HG02840 (cell line): Measurements from ENCODE around the gene ZNRF4.
"Not testable (repeated sequence)": the region's sequence is repeated elsewhere in the genome, so short reads cannot be mapped to it uniquely, and the experiment has no call there.

ENCODE experiments used
- ATAC-seq: cut with Tn5 transposase; IDR thresholded peaks from one replicate; pipeline ENCODE4 v1.9.1; 2021; ENCODE audit warnings: mild to moderate bottlenecking, moderate library complexity, moderate number of reproducible peaks; ENCODE audit not compliant: unreplicated experiment, low FRiP score

Gene ZNRF4

DNA sequence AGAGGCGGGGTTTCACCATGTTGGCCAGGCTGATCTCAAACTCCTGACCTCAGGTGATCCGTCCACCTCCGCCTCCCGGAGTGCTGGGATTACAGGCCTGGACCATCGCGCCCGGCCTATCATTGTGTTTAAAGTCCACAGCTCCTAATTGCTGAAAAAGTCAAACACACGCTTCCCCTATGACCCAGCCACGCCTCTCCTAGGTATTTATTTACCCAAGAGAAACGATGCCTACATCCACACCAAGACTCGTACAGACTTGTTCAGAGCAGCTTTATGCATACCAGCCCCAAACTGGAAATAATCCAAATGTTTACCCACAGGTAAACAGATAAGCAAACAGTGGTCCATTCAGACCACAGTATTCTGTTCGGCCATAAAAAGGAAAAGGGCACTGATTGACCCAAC is 15.1 kb downstream of the ZNRF4 start:
- no peak for ATAC-seq

DNA sequence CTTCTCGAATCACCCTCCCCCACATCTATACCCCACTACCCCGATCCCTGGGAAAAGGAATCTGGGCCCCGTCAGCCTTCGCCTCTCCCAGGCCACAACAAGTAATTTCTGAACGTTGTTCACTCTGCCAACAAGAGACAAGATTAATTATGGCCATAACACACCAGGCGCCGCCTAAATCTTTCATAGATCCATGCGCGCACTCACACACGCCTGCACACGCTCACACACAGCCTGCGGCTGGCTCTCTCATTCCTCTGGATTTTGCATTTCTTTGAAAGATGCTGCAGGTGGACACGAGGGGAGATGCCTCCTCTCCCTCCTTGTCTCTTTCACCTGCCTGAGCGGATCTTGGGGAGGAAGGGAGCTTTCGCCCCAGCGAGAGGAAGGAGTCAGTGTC is 17.1 kb downstream of the ZNRF4 start:
- ATAC-seq: no peak

DNA sequence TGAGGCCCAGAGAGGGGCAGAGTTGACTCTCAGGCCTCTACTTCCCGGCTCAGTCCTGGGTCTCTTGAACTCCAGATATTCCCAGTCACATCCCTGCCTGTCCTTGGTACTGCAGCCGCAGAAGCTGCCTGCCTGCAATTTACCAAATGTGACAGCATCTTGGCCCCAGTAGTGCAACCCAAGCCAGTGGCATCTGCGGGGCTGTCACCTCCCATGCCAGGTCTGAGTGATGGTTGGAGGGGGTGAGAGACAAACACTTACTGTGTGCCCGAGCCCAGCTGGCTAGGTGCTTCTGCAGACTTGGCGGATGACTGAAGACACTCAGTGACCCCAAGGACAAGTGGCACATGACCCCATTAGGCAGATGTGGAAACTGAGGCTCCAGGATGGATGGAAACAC is 18.4 kb downstream of the ZNRF4 start:
- no peak for ATAC-seq

DNA sequence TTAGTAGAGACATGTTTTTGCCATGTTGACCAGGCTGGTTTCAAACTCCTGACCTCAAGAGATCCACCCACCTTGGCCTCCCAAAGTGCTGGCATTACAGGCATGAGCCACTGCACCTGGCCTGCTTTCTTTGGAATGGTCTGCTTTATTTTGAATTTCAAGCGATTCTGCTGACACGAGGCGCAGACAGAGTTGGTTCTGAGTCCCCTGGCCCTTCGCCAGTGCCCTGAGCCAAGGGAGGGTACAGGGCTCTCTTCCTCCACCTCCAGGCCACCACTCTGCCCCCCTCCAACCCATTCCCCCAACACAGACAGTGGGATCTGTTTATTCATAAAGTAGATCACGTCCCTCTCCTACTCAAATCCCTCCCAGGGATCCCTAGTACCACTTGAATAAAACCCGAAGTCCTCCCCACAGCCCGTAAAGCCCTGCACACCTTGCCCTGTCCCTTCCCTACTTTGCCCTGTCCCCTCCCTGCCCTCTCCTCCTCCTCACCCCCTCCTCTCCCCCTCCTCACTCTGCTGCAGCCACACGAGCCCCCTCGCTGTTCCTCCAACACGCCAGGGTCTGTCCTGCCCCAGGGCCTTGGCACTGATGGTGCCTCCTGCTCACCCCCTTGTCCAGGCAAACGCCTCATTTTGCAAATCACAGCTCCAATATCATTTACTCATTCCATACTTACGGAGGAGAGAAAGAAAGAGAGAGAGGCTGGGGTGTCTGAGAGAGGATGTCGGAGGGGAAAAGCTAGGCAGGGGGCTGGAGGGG is 22.4 kb downstream of the ZNRF4 start:
- ATAC-seq: no peak

DNA sequence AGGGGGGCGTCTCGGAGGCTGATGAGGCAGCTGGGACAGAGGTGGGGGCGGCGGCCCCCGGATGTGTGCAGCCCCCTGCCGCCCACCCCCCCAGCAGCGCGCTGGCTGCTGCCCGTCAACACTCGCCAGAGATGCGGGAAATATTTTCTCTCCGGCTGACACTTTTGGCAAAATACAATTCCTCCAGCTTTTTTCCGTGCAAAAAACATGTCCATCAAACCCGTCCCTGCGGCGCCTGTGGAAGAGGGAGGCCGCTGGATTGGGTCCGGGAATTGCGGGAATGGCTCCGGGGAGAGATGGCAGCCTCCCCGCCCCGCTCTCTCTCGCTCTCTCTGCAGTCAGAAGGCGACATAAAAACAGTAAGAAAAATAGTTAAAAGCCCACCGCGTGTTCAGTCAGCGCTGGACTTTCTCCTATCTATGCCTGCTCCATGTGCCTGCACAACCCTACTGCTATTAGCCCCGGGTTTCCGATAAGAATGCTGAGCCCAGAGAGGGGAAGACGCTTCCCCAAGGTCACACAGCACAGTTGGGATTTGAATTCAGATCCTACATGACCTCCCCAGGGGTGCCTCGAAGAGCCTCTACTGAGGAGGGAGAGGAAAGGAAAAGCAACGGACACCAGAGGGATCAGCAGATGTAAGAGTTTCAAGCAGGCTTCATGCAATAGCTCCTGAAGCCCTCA is 23.2 kb downstream of the ZNRF4 start:
- ATAC-seq: no peak

DNA sequence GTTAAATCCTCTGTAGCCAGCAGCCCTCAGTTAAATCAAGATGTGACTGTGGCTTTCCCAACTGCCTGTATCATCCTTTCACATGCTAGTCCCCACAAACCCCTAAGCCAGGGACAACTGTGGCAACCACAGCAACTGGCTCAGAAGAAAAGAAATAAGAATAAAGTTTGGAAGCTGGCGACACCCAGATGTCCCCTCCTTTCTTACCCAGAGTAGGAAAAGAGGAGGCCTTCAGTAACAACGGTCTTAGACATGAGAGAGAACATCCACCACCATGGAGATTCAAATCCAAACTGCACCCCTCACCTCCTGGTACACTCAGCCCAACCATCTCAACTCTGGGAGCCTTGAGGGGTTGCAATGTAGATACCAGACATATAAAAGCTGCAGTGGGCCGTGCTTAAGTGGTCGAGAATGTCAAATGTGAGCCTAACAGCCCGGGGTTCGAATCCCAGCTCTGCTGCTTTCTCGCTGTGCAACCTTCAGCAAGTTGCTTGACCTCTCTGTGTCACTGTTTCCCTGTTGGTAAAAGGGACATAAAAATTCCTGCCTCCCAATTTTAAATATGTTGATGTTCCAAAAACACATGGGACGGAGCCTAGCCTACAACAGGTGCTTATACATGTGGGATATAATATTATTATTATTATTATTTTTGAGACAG is 23.8 kb downstream of the ZNRF4 start:
- ATAC-seq: no peak

DNA sequence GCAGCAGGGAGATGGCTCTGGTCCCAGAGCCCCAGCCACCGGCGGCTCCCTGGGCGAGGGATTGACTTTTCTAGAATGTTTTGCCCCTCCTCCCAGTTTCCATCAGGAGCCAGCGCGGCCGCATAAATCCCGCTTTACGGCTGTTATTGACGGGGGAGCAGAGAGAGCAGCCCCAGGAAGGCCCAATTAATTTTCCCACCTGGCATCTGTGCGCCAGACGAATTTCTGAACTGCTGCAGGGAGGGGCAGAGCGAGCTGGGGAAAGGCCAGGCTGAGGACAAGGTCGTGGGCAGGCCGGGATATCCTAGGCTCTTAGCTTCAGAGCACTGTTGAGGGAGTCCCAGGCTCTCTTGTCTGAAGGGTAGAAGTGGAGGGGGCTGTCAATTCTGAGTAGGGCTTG is 24.7 kb downstream of the ZNRF4 start:
- no peak for ATAC-seq

DNA sequence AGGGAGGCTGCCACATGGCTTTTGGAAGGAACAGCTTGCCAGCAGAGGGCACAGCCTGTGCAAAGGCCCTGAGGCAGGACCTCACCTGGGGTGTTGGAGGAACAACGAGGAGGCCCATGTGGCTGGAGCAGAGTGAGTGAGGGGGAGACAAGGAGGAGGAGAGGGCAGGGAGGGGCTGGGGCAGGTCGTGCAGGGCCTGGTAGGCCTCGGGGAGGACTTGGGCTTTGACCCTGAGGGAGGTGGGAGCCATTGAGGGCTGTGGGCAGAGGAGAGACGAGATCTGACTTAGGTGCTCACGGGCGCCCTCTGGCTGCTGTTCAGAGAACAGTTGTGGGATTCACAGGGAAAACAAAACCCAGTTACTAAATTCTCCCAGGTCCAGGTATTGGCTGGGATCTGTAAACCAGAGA is 25.2 kb downstream of the ZNRF4 start:
- no peak for ATAC-seq

DNA sequence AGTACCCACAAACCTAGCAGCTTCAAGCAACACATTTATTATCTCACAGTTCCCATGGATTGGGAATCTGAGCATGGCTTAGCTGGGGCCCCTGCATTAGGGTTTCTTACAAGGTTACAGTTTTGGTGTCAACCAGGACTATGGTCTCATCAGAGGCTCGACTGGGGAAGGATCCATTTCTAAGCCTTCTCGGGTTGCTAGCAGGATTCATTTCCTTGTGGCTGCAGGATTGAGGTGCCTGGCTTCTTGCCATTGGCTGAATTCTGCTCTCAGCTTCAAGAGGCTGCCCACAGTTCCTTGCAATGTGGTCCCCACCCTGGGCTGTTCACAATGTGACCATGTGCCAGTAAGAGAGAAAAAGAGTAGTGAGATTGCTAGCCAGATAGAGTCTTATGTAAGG is 26.7 kb downstream of the ZNRF4 start:
- ATAC-seq: no peak

DNA sequence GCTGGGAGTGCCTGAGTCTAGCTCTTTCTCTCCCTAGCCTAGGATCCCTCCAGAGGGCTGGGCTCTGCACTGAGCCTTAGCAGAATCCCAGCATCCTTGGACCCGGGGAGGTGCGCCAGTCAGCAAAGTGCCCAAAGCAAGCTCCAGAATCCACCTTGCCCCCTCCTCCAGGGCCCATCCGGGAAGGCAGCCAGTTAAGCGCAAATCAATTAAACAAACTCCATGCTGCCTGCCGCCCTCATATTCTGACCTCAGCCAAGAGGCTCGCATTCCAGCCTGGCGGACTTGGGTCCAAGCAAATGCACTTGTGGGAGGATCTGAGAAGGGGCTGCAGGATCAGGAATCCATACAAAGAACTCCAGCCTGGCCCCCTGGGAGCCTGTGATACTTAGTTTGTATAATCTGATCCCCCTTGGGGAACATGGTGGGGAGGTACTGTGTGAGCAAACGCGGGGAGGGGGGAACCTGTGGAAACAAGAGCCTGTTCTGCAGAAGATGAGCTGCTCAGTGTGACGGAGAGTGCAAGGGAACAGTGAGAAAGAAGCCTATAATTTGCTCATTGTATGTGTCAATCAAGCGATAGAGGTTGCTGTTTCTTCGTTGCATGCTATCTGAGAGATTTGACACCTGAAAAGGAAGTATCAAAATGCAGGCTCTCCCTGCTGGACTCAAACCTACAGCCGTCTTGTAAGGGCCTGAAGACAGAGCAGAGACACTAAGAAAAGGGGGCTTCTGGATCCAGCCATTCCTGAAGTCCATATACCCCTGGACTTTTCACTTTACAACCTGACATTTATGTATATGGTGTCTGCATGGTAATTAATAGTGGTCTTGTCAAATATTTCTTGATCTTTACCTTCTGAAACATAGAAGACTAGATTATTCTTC is 29.4 kb downstream of the ZNRF4 start:
- ATAC-seq: no peak

DNA sequence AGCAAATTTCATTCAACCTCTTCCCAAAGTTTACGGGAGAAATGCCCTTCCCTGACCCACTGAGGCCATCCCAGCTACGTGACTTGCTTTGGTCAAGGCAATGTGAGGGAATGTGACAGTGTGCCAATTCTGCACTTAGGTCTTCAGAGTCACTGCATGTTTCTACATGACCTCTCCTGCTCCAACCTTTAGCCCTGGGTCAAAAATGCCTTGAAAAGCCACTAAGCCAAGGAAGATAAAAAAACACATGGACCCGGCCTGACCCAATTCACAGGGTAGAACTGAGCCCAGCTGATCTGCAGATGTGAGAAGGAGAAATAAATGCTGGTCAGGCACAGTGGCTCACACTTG is 30.0 kb downstream of the ZNRF4 start:
- ATAC-seq: no peak

DNA sequence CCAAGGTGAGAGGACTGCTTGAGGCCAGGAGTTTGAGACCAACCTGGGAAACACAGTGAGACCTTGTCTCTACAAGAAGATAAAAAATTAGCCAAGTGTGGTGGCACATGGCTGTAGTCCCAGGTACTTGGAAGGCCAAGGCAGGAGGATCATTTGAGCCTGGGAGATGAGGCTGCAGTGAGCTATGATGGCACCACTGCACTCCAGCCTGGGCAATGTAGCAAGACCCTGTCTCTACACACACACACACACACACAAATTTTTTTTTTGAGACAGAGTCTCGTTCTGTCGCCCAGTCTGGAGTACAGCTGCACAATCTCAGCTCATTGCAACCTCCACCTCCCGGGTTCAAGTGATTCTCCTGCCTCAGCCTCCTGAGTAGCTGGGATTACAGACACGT is 30.4 kb downstream of the ZNRF4 start:
- not testable (repeated sequence) for ATAC-seq

DNA sequence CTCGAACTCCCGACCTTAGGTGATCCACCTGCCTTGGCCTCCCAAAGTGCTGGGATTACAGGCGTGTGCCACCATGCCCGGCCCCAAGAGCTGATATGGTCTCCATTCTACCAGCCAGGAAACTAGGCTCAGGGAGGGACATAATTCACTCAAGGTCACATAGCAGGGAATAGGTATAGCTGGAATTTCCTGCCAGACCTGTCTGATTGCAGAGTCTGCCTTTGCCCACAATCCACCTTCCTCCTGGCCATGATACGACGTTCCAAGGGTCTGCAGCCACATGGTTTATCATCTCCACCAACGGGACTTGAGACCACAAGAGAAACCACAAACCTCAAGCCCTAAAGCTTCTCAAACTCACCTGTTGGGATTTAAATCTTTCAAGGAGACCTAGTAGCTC is 32.0 kb downstream of the ZNRF4 start:
- no peak for ATAC-seq

DNA sequence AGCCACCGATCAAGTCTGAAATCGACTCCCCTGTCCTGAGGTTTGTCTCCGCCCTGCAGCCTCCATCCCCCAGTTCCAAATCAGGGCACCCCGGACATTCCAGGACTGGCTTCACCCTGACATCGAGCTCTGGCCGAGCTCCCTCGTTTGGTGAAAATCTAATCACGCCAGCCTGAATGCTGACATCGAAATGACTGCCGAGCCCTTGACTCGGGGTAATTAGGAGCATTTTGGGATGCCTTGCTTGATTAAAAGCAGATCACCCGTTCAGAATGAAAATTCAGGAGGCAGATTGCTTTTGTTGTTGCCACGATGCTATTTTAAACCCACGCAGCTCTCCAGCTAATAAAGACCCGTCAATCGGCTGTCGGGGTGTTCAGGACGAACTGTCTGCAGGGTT is 34.3 kb downstream of the ZNRF4 start:
- no peak for ATAC-seq

DNA sequence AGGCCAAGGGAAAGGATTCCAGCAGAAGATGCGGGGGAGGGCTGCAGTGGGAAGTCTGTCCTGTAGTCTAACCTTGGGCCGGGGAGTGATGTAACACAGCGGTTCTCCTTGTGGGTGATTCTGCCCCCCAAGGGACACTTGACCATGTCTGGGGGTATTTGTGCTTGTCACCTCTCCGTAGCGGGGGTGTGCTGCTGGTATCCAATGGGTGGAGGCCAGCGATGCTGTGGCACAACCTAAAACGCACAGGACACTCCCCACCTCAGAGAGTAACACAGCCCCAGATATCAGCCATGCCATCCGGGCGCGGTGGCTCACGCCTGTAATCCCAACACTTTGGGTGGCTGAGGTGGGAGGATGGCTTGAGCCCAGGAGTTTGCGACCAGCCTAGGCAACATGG is 36.3 kb downstream of the ZNRF4 start:
- ATAC-seq: no peak

DNA sequence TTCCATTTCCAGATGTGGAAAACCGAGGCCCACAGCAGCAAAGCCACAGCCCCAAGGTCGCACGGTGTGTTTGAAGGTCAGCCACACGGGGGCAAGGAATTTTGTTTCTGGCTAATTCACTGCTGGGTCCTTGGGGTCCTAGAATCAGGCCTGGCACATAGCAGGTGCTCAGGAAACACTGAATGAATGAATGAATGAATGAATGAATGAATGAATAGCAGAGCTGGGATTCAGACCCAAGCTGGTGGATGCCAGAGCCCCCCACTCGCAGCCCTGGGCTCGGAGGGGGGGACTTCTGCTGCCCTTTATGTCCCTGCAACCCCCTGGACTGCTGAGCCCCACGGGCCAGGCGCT is 37.0 kb downstream of the ZNRF4 start:
- ATAC-seq: no peak

DNA sequence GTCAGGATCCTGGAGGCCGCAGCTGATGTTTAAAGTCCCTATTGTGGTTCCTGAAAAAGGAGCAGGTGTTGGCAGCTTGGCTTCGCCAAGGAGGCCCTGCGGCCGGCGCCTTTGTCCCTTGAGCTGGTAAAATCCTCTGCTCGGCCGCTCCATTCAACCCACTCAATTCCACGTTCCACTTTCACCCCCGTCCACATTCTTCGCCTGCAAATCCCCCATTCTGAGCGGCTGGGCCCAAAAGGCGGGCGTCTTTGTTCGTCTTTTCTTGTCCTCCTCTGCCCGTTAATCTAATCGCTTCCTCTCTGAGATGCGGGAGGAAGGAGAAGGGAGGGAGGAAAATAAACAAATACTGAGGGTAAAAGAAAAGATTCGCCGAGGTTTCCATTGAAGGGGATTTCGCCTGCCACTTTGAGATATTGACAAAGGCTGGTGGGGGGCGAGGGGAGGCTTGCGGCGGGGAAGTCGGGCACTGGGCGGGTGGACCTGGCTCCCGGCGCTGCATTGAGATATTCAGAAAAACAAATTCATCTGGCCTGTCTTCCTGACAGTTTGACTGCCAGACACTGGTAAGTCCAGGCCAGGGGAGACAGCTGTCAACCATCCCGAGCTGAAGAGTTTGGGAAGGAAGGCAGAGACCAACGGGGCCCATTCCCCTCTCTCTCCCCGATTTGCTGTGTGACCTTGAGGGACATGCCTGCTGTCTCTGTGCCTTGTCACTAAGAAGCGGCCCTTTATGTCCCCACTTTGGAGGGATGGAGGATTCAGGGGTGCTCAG is 37.6 kb downstream of the ZNRF4 start:
- ATAC-seq: no peak

DNA sequence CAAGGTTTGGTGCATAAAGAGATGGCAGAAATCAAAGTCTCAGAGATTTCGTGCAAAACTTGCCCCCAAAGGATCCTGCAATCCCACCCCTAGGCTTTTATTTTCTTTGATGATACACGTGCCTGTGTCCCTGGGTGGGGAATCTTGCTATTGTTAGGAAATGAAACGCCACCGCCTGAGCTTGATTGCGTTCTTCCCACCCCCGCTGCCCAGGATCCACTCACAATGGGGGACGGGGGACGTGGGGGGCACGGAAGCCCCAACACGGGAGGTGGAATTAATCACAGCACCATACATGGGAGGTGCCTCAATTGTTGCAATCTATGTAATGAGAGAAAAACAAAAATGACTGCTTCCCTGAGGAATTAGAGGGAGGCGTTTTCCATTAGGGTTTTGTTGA is 39.6 kb downstream of the ZNRF4 start:
- no peak for ATAC-seq

DNA sequence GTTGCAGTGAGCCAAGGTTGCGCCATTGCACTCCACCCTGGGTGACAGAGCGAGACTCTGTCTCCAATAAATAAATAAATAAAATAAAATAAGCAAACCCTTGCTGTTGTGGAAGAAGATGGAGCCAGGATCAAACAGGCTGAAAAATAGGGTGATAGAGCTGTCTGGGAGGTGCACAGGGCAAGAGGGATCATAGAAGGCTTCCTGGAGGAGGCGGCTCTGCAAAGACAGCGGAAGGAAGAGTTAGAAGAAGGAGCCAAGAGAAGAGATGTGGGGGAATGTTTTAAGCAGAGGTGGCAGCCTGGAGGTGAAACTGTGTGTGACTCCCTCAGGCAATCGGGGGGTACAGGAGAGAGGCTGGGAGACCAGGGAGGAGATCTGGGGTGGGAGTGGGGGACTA is 40.6 kb downstream of the ZNRF4 start:
- no peak for ATAC-seq

DNA sequence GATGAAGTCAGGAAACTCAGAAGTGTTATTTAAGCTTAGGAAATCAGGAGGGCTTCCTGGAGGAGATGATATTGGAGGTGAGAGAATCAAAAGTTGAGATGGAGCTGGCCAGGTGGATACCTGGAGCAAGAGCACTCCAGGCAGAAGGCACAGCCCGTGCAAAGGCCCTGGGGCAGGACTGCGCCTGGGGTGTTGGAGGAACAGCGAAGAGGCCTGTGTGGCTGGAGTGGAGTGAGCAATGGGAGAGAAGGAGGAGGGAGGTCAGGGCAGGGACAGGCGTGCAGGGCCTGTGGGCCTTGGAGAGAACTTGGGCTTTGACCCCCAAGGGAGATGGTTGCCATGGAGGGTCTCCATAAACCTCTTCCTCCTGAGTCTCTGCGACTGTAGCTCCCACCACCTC is 42.1 kb downstream of the ZNRF4 start:
- ATAC-seq: no peak
